Sigmoid colon (tissue), 4 donors: Measurements from ENCODE around the gene ATP10A.

Source experiments
- EP300 ChIP-seq, 4 donors: sonication (generic); formaldehyde crosslinking; IDR thresholded peaks; one replicate each; pipeline ENCODE4 v1.6.1; 2017; ENCODE audit warnings: antibody characterized with exemption in 4 of 4
- POLR2A ChIP-seq, 2 donors: fragments of 450-650 bp; IDR thresholded peaks; one replicate each; pipeline ENCODE4 v1.6.1; 2016; ENCODE audit warnings: antibody characterized with exemption in 2 of 2, mild to moderate bottlenecking in 2 of 2, moderate library complexity in 2 of 2
- POLR2AphosphoS5 ChIP-seq, 4 donors: sonication (generic); formaldehyde crosslinking; IDR thresholded peaks; one replicate each; pipeline ENCODE4 v1.6.1; 2017; ENCODE audit warnings: antibody characterized with exemption in 4 of 4
- TF ChIP-seq, protein P1 (sequence below), 4 experiments: fragments of 450-650 bp in 3 of 4; fragments of 200-600 bp in 1 of 4; IDR thresholded peaks; one replicate each; pipeline ENCODE4 v1.5.1; 2016 to 2019; ENCODE audit warnings: antibody characterized with exemption in 4 of 4, mild to moderate bottlenecking in 3 of 4, moderate library complexity in 2 of 4

- TF ChIP-seq POLR2A (IDR thresholded peaks at IDR 0.05): no peak
- TF ChIP-seq, protein P1, sequence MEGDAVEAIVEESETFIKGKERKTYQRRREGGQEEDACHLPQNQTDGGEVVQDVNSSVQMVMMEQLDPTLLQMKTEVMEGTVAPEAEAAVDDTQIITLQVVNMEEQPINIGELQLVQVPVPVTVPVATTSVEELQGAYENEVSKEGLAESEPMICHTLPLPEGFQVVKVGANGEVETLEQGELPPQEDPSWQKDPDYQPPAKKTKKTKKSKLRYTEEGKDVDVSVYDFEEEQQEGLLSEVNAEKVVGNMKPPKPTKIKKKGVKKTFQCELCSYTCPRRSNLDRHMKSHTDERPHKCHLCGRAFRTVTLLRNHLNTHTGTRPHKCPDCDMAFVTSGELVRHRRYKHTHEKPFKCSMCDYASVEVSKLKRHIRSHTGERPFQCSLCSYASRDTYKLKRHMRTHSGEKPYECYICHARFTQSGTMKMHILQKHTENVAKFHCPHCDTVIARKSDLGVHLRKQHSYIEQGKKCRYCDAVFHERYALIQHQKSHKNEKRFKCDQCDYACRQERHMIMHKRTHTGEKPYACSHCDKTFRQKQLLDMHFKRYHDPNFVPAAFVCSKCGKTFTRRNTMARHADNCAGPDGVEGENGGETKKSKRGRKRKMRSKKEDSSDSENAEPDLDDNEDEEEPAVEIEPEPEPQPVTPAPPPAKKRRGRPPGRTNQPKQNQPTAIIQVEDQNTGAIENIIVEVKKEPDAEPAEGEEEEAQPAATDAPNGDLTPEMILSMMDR (IDR thresholded peaks at IDR 0.05): no peak
- no peak for TF ChIP-seq EP300 (IDR thresholded peaks at IDR 0.05)
- no peak for TF ChIP-seq POLR2AphosphoS5 (IDR thresholded peaks at IDR 0.05)
Measured at GRCh38 chr15:25709437-25710159, 153.5 kb downstream of the ATP10A start.
